ENCODE results near the gene PSG1. TPM values are rescaled to one million over a fixed set of nuclear protein-coding genes. Genes with fewer than 3 reads are reported as not detected.
"Not testable (repeated sequence)": the region's sequence is repeated elsewhere in the genome, so short reads cannot be mapped to it uniquely, and the experiment has no call there.

The PSG1 gene
- total and polyA plus RNA-seq, 2 experiments from 2014 or later: not detected

- not testable (repeated sequence) for H3K4me3 Mint-ChIP-seq; H3K4me2 ChIP-seq; H3F3A ChIP-seq (replicated peaks; ENCODE audit: low read depth); H3K79me2 ChIP-seq (replicated peaks; ENCODE audit: insufficient read depth); H2AFZ ChIP-seq; DNase-seq (ENCODE audit: low spot score); H3K36me3 ChIP-seq (ENCODE audit: insufficient read depth); H3K36me3 Mint-ChIP-seq (ENCODE audit: low read depth); H3K27me3 ChIP-seq (ENCODE audit: insufficient read depth); H3K27ac Mint-ChIP-seq; H3K4me1 Mint-ChIP-seq; H3K4me3 ChIP-seq; H3K9me2 ChIP-seq (ENCODE audit: insufficient read depth); ATAC-seq; H3K4me1 ChIP-seq (ENCODE audit: insufficient read depth); H3K27ac ChIP-seq (ENCODE audit: low read depth); H3K27me3 Mint-ChIP-seq (ENCODE audit: insufficient read depth, low read depth, poor library complexity); H4K20me1 ChIP-seq (replicated peaks; ENCODE audit: insufficient read depth)
- peaks cover 95% of the 10 kb centered on the region for H3K9me3 Mint-ChIP-seq
Measured at GRCh38 chr19:42917634-42918033, 38.1 kb upstream of the PSG1 start, which contains the start of gene PSG6. Gene PSG6, minus strand, starts transcription at chr19:42917894. Its CDS starts 102 bp downstream, at chr19:42917792.

GRCh38 chr19:42916931-42917330 is 37.4 kb upstream of the PSG1 start:
- H3K79me2 ChIP-seq (replicated peaks; ENCODE audit: insufficient read depth); H3K27me3 Mint-ChIP-seq (ENCODE audit: insufficient read depth, low read depth, poor library complexity); H3K4me3 ChIP-seq; H3K36me3 ChIP-seq (ENCODE audit: insufficient read depth); H2AFZ ChIP-seq; H3K27ac ChIP-seq (ENCODE audit: low read depth); H3K4me2 ChIP-seq; H3K27ac Mint-ChIP-seq; H4K20me1 ChIP-seq (replicated peaks; ENCODE audit: insufficient read depth); H3K4me1 Mint-ChIP-seq; H3K9me2 ChIP-seq (ENCODE audit: insufficient read depth); H3K4me3 Mint-ChIP-seq; DNase-seq (ENCODE audit: low spot score); ATAC-seq; H3F3A ChIP-seq (replicated peaks; ENCODE audit: low read depth); H3K4me1 ChIP-seq (ENCODE audit: insufficient read depth); H3K27me3 ChIP-seq (ENCODE audit: insufficient read depth): not testable (repeated sequence)
- peaks cover 95% of the 10 kb centered on the region for H3K9me3 Mint-ChIP-seq
- H3K36me3 Mint-ChIP-seq (ENCODE audit: low read depth): peaks cover 13% of the 10 kb centered on the region

- ATAC-seq; H3K4me1 Mint-ChIP-seq; H3K4me3 Mint-ChIP-seq; H2AFZ ChIP-seq; DNase-seq (ENCODE audit: low spot score); H3K36me3 ChIP-seq (ENCODE audit: insufficient read depth); H3K79me2 ChIP-seq (replicated peaks; ENCODE audit: insufficient read depth); H3K27ac ChIP-seq (ENCODE audit: low read depth); H4K20me1 ChIP-seq (replicated peaks; ENCODE audit: insufficient read depth); H3K4me1 ChIP-seq (ENCODE audit: insufficient read depth); H3F3A ChIP-seq (replicated peaks; ENCODE audit: low read depth); H3K9me2 ChIP-seq (ENCODE audit: insufficient read depth); H3K27ac Mint-ChIP-seq; H3K27me3 ChIP-seq (ENCODE audit: insufficient read depth); H3K27me3 Mint-ChIP-seq (ENCODE audit: insufficient read depth, low read depth, poor library complexity); H3K4me2 ChIP-seq; H3K4me3 ChIP-seq: not testable (repeated sequence)
- Mint-ChIP-seq H3K9me3 (peaks cover 97% of the 10 kb centered on the region), H3K36me3 (ENCODE audit: low read depth) (peaks cover 14% of the 10 kb centered on the region; the same call in 2 of the 3 replicates)
Measured at GRCh38 chr19:42913516-42913915, 34.0 kb upstream of the PSG1 start.

GRCh38 chr19:42912941-42913340 is 33.4 kb upstream of the PSG1 start:
- Mint-ChIP-seq H3K36me3 (ENCODE audit: low read depth) (peaks cover 15% of the 10 kb centered on the region; the same call in 2 of the 3 replicates), H3K9me3 (peaks cover 97% of the 10 kb centered on the region)
- not testable (repeated sequence) for H3K4me3 Mint-ChIP-seq; H3K9me2 ChIP-seq (ENCODE audit: insufficient read depth); H4K20me1 ChIP-seq (replicated peaks; ENCODE audit: insufficient read depth); H3K79me2 ChIP-seq (replicated peaks; ENCODE audit: insufficient read depth); H3K4me3 ChIP-seq; H3K4me1 Mint-ChIP-seq; H3K36me3 ChIP-seq (ENCODE audit: insufficient read depth); DNase-seq (ENCODE audit: low spot score); ATAC-seq; H2AFZ ChIP-seq; H3K27me3 Mint-ChIP-seq (ENCODE audit: insufficient read depth, low read depth, poor library complexity); H3K4me2 ChIP-seq; H3K4me1 ChIP-seq (ENCODE audit: insufficient read depth); H3F3A ChIP-seq (replicated peaks; ENCODE audit: low read depth); H3K27ac Mint-ChIP-seq; H3K27me3 ChIP-seq (ENCODE audit: insufficient read depth); H3K27ac ChIP-seq (ENCODE audit: low read depth)

- H3K27ac Mint-ChIP-seq; H3K9me2 ChIP-seq (ENCODE audit: insufficient read depth); ATAC-seq; DNase-seq (ENCODE audit: low spot score); H3F3A ChIP-seq (replicated peaks; ENCODE audit: low read depth); H3K79me2 ChIP-seq (replicated peaks; ENCODE audit: insufficient read depth); H3K4me3 Mint-ChIP-seq; H3K4me2 ChIP-seq; H3K4me1 Mint-ChIP-seq; H3K27ac ChIP-seq (ENCODE audit: low read depth); H3K4me3 ChIP-seq; H3K27me3 Mint-ChIP-seq (ENCODE audit: insufficient read depth, low read depth, poor library complexity); H3K4me1 ChIP-seq (ENCODE audit: insufficient read depth); H3K27me3 ChIP-seq (ENCODE audit: insufficient read depth); H2AFZ ChIP-seq; H4K20me1 ChIP-seq (replicated peaks; ENCODE audit: insufficient read depth); H3K36me3 ChIP-seq (ENCODE audit: insufficient read depth): not testable (repeated sequence)
- H3K9me3 Mint-ChIP-seq: peaks cover 97% of the 10 kb centered on the region
- H3K36me3 Mint-ChIP-seq (ENCODE audit: low read depth): peaks cover 20% of the 10 kb centered on the region; the same call in 2 of the 3 replicates
Measured at GRCh38 chr19:42911731-42912130, 32.2 kb upstream of the PSG1 start.

GRCh38 chr19:42906162-42906561 is 26.6 kb upstream of the PSG1 start:
- not testable (repeated sequence) for H3F3A ChIP-seq (replicated peaks; ENCODE audit: low read depth); H3K9me2 ChIP-seq (ENCODE audit: insufficient read depth); H3K27me3 Mint-ChIP-seq (ENCODE audit: insufficient read depth, low read depth, poor library complexity); H3K4me3 ChIP-seq; H3K4me2 ChIP-seq; H3K36me3 ChIP-seq (ENCODE audit: insufficient read depth); H4K20me1 ChIP-seq (replicated peaks; ENCODE audit: insufficient read depth); H3K4me1 Mint-ChIP-seq; H3K27ac ChIP-seq (ENCODE audit: low read depth); H3K4me1 ChIP-seq (ENCODE audit: insufficient read depth); H3K27me3 ChIP-seq (ENCODE audit: insufficient read depth); H3K4me3 Mint-ChIP-seq; H3K79me2 ChIP-seq (replicated peaks; ENCODE audit: insufficient read depth); H2AFZ ChIP-seq; DNase-seq (ENCODE audit: low spot score); H3K27ac Mint-ChIP-seq; ATAC-seq
- peaks cover 89% of the 10 kb centered on the region for H3K9me3 Mint-ChIP-seq
- peaks cover 11% of the 10 kb centered on the region; the same call in 2 of the 3 replicates for H3K36me3 Mint-ChIP-seq (ENCODE audit: low read depth)

GRCh38 chr19:42900561-42900960 is 21.0 kb upstream of the PSG1 start:
- H3K36me3 ChIP-seq (ENCODE audit: insufficient read depth); H3F3A ChIP-seq (replicated peaks; ENCODE audit: low read depth); H3K79me2 ChIP-seq (replicated peaks; ENCODE audit: insufficient read depth); H3K27me3 Mint-ChIP-seq (ENCODE audit: insufficient read depth, low read depth, poor library complexity); H3K36me3 Mint-ChIP-seq (ENCODE audit: low read depth); H3K4me1 ChIP-seq (ENCODE audit: insufficient read depth); H3K27me3 ChIP-seq (ENCODE audit: insufficient read depth); H3K4me3 ChIP-seq; H2AFZ ChIP-seq; H3K9me2 ChIP-seq (ENCODE audit: insufficient read depth); H3K4me3 Mint-ChIP-seq; H4K20me1 ChIP-seq (replicated peaks; ENCODE audit: insufficient read depth); ATAC-seq: not testable (repeated sequence)
- peak; percentile 72 for DNase-seq (ENCODE audit: low spot score)
- peaks cover 91% of the 10 kb centered on the region for H3K9me3 Mint-ChIP-seq
- peaks cover 10% of the 10 kb centered on the region; the same call in 2 of the 3 replicates for H3K4me1 Mint-ChIP-seq
- H3K27ac ChIP-seq (ENCODE audit: low read depth): peak overlapping the region; percentile 56; the same call in 1 of the 2 replicates
- peak overlapping the region; percentile 12; the same call in 1 of the 2 replicates for H3K4me2 ChIP-seq
- H3K27ac Mint-ChIP-seq: 0 out of 2 replicates have a peak overlapping the region, but pooled peaks have one; percentile 15
